Measurements from ENCODE around the gene C1orf210.

The C1orf210 gene

GRCh38 chr1:43312212-43312623, 26.8 kb upstream of the C1orf210 start:
- no peak for DNase-seq (ENCODE audit: low read depth)

GRCh38 chr1:43311521-43311920, 26.1 kb upstream of the C1orf210 start:
- no peak for DNase-seq (ENCODE audit: low read depth)

GRCh38 chr1:43309405-43310025, 24.1 kb upstream of the C1orf210 start:
- DNase-seq (ENCODE audit: low read depth) = no peak

- no peak for DNase-seq (ENCODE audit: low read depth)
Measured at GRCh38 chr1:43308635-43309404, 23.4 kb upstream of the C1orf210 start.

- no peak for DNase-seq (ENCODE audit: low read depth)
Measured at GRCh38 chr1:43307458-43308158, 22.2 kb upstream of the C1orf210 start.

GRCh38 chr1:43306688-43307457, 21.5 kb upstream of the C1orf210 start:
- DNase-seq (ENCODE audit: low read depth) = no peak

- DNase-seq (ENCODE audit: low read depth) = no peak
Measured at GRCh38 chr1:43305926-43306687, 20.7 kb upstream of the C1orf210 start.

- DNase-seq (ENCODE audit: low read depth) = no peak
Measured at GRCh38 chr1:43305461-43305860, 20.1 kb upstream of the C1orf210 start.

- DNase-seq (ENCODE audit: low read depth) = no peak
Measured at GRCh38 chr1:43304771-43305300, 19.5 kb upstream of the C1orf210 start.

- no peak for DNase-seq (ENCODE audit: low read depth)
Measured at GRCh38 chr1:43304314-43304681, 18.9 kb upstream of the C1orf210 start.

- DNase-seq (ENCODE audit: low read depth) = no peak
Measured at GRCh38 chr1:43303471-43304313, 18.3 kb upstream of the C1orf210 start.

- DNase-seq (ENCODE audit: low read depth) = no peak
Measured at GRCh38 chr1:43302721-43303470, 17.5 kb upstream of the C1orf210 start.

GRCh38 chr1:43302201-43302600, 16.8 kb upstream of the C1orf210 start:
- DNase-seq (ENCODE audit: low read depth) = no peak

- DNase-seq (ENCODE audit: low read depth) = no peak
Measured at GRCh38 chr1:43300378-43301094, 15.2 kb upstream of the C1orf210 start, which contains the start of gene TIE1. TIE1 (plus strand) TSS chr1:43300982; CDS start chr1:43301072, 90 bp downstream.

GRCh38 chr1:43299101-43299500, 13.7 kb upstream of the C1orf210 start:
- DNase-seq (ENCODE audit: low read depth) = no peak

- DNase-seq (ENCODE audit: low read depth) = no peak
Measured at GRCh38 chr1:43298055-43298454, 12.7 kb upstream of the C1orf210 start.

- no peak for DNase-seq (ENCODE audit: low read depth)
Measured at GRCh38 chr1:43296207-43296606, 10.8 kb upstream of the C1orf210 start.

GRCh38 chr1:43294761-43295160, 9.4 kb upstream of the C1orf210 start:
- DNase-seq (ENCODE audit: low read depth) = no peak

All from stimulated activated CD8-positive, alpha-beta memory T cell treated with anti-CD3 and anti-CD28 coated beads, Interleukin-12 subunit alpha, Interleukin-12 subunit beta, amount 100 ng/mL, for 1 hour (primary cell).